ENCODE results near the gene YAP1.

YAP1 gene

DNA sequence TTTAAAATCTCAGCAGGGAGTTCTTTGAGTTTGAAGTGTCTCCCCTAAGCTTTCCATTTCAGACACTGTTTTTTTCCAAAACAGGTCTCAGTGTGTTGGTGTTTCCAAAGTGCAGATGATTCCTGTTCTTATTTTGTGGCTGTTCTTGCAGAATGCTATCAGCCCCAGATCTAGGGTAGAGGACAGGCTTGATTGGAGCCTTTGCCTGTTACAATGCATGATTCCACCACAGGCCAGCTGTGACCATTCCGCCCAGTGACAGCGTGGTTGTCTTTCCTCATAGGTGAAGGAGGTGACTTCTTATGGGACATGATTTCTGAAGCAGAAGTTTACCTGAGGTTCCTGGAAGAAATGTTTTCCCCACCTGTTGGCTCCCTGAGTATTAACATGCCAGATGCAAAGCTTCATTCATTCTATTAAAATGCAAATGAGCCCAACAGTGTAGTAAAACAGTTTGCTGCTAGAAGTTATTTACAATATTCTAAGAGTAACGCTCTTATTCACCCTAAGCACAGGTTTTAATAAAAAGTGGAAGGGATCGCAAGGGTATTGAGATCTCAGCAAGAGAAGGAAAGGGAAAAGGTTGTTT lies 170.1 kb downstream of the YAP1 start:
- no peak for DNase-seq (ENCODE audit: low read depth)

Measured in stromal cell of bone marrow (primary cell).